HEK293 (cell line): ENCODE results near the gene FOXN3.
A peak's percentile ranks its signal among the peaks of the same experiment; 100 is the strongest.

ENCODE experiments used
- CTCF ChIA-PET: fragments of 350-600 bp; formaldehyde crosslinking; extraction: SDS; loops from one replicate; lab custom pipeline; 2021; ENCODE audit warnings: antibody characterized with exemption; lab: Yijun Ruan, JAX
- POLR2A ChIA-PET: fragments of 300-600 bp; formaldehyde crosslinking; extraction: SDS; loops from one replicate; lab custom pipeline; 2020; ENCODE audit warnings: antibody characterized with exemption, inconsistent platforms; lab: Yijun Ruan, JAX
- H3K27ac ChIP-seq: fragments of 200-500 bp; sonication (Bioruptor generic); 2 replicates; pipeline ENCODE4 v1.5.1; 2014; ENCODE audit warnings: low read depth, low read length, control low read depth, inconsistent platforms; ENCODE audit errors: extremely low read depth
- H3K36me3 ChIP-seq, 2 experiments: fragments of 200-500 bp in 1 of 2; sonication (Bioruptor generic) in 1 of 2; 1 replicate in 1 of 2; 2 replicates in 1 of 2; pipeline ENCODE4 v1.5.1; 2014 to 2017; ENCODE audit warnings: inconsistent platforms in 2 of 2, low read length in 2 of 2; ENCODE audit not compliant: control insufficient read depth in 2 of 2, insufficient read depth in 1 of 2
- H3K4me1 ChIP-seq: fragments of 200-500 bp; sonication (Bioruptor generic); 2 replicates; pipeline ENCODE4 v1.5.1; 2014; ENCODE audit warnings: mild to moderate bottlenecking, low read length, inconsistent platforms; ENCODE audit not compliant: control insufficient read depth, insufficient read depth
- H3K4me3 ChIP-seq: 2 replicates; pipeline ENCODE4 v1.5.1; 2011; ENCODE audit warnings: low read depth, mild to moderate bottlenecking, control low read depth, low read length, moderate library complexity
- H3K9me3 ChIP-seq: fragments of 200-500 bp; sonication (Bioruptor generic); 2 replicates; pipeline ENCODE4 v1.5.1; 2014; ENCODE audit warnings: low read depth, low read length, inconsistent platforms; ENCODE audit not compliant: control insufficient read depth, insufficient read depth
- BCL11B ChIP-seq: fragments of 450-650 bp; formaldehyde crosslinking; IDR thresholded peaks from 2 replicates; pipeline ENCODE4 v1.5.1; 2016; ENCODE audit warnings: low read depth, missing biosample characterization, missing genetic modification characterization
- GLIS2 ChIP-seq: fragments of 450-650 bp; formaldehyde crosslinking; IDR thresholded peaks from 2 replicates; pipeline ENCODE4 v1.5.1; 2016; ENCODE audit warnings: missing biosample characterization, missing genetic modification characterization
- KLF1 ChIP-seq: fragments of 450-650 bp; formaldehyde crosslinking; IDR thresholded peaks from 2 replicates; pipeline ENCODE4 v1.5.1; 2016; ENCODE audit warnings: missing biosample characterization, missing genetic modification characterization
- KLF8 ChIP-seq: fragments of 450-650 bp; formaldehyde crosslinking; IDR thresholded peaks from 2 replicates; pipeline ENCODE4 v1.5.1; 2016; ENCODE audit warnings: missing biosample characterization, missing genetic modification characterization
- SETDB1 ChIP-seq: IDR thresholded peaks from one replicate; pipeline ENCODE4 v1.6.1; 2017; ENCODE audit warnings: mild to moderate bottlenecking, low read length, moderate library complexity, mixed read lengths; ENCODE audit not compliant: insufficient read length
- SP2 ChIP-seq: fragments of 450-650 bp; formaldehyde crosslinking; IDR thresholded peaks from 2 replicates; pipeline ENCODE4 v1.5.1; 2016; ENCODE audit warnings: missing biosample characterization, missing genetic modification characterization
- TRIM28 ChIP-seq: IDR thresholded peaks from 2 replicates; pipeline ENCODE4 v1.6.1; 2011; ENCODE audit warnings: low read length, control low read depth, borderline replicate concordance
- ZBTB7A ChIP-seq: fragments of 450-650 bp; formaldehyde crosslinking; IDR thresholded peaks from 2 replicates; pipeline ENCODE4 v1.5.1; 2016; ENCODE audit warnings: low read depth, missing biosample characterization, missing genetic modification characterization
- ZFHX2 ChIP-seq: fragments of 450-650 bp; formaldehyde crosslinking; conservative IDR thresholded peaks from 2 replicates; pipeline ENCODE4 v1.5.1; 2016; ENCODE audit warnings: missing biosample characterization, missing genetic modification characterization
- ZNF112 ChIP-seq: fragments of 450-650 bp; formaldehyde crosslinking; IDR thresholded peaks from 2 replicates; pipeline ENCODE4 v1.5.0; 2017; ENCODE audit warnings: missing biosample characterization, missing genetic modification characterization
- ZNF157 ChIP-seq: fragments of 450-650 bp; formaldehyde crosslinking; IDR thresholded peaks from 2 replicates; pipeline ENCODE4 v1.5.1; 2016; ENCODE audit warnings: missing biosample characterization, missing genetic modification characterization
- ZNF274 ChIP-seq, 2 experiments: fragments of 200-500 bp in 1 of 2; fragments of 450-650 bp in 1 of 2; sonication (Bioruptor generic) in 1 of 2; formaldehyde crosslinking in 1 of 2; IDR thresholded peaks; 2 replicates each; pipeline versions ENCODE4 v1.5.1 to v1.6.1; 2014 to 2016; ENCODE audit warnings: borderline replicate concordance in 1 of 2, inconsistent platforms in 1 of 2, low read length in 1 of 2, missing biosample characterization in 1 of 2, missing genetic modification characterization in 1 of 2
- ZNF324 ChIP-seq: fragments of 450-650 bp; formaldehyde crosslinking; IDR thresholded peaks from 2 replicates; pipeline ENCODE4 v1.5.1; 2016; ENCODE audit warnings: missing biosample characterization, missing genetic modification characterization
- ZNF341 ChIP-seq: fragments of 450-650 bp; formaldehyde crosslinking; IDR thresholded peaks from 2 replicates; pipeline ENCODE4; 2016; ENCODE audit warnings: low read depth, missing biosample characterization, missing genetic modification characterization
- ZNF350 ChIP-seq: fragments of 450-650 bp; formaldehyde crosslinking; IDR thresholded peaks from 2 replicates; pipeline ENCODE4 v1.5.0; 2017; ENCODE audit warnings: missing biosample characterization, mild to moderate bottlenecking, missing genetic modification characterization
- ZNF530 ChIP-seq: fragments of 450-650 bp; formaldehyde crosslinking; IDR thresholded peaks from 2 replicates; pipeline ENCODE4 v1.5.1; 2016; ENCODE audit warnings: low read depth, missing biosample characterization, missing genetic modification characterization
- ZNF571 ChIP-seq: fragments of 450-650 bp; formaldehyde crosslinking; IDR thresholded peaks from 2 replicates; pipeline ENCODE4 v1.5.0; 2017; ENCODE audit warnings: missing biosample characterization, missing genetic modification characterization
- ZNF600 ChIP-seq: fragments of 450-650 bp; formaldehyde crosslinking; IDR thresholded peaks from 2 replicates; pipeline ENCODE4 v1.5.1; 2016; ENCODE audit warnings: missing biosample characterization, missing genetic modification characterization
- ZNF623 ChIP-seq: fragments of 450-650 bp; formaldehyde crosslinking; IDR thresholded peaks from 2 replicates; pipeline ENCODE4 v1.5.1; 2016; ENCODE audit warnings: missing biosample characterization, missing genetic modification characterization
- ZNF624 ChIP-seq: fragments of 450-650 bp; formaldehyde crosslinking; IDR thresholded peaks from 2 replicates; pipeline ENCODE4 v1.5.1; 2017; ENCODE audit warnings: missing biosample characterization, missing genetic modification characterization
- ZNF707 ChIP-seq: fragments of 450-650 bp; formaldehyde crosslinking; IDR thresholded peaks from 2 replicates; pipeline ENCODE4 v1.5.1; 2016; ENCODE audit warnings: missing biosample characterization, missing genetic modification characterization
- ZNF777 ChIP-seq: fragments of 450-650 bp; formaldehyde crosslinking; IDR thresholded peaks from 2 replicates; pipeline ENCODE4 v1.5.1; 2017; ENCODE audit warnings: missing biosample characterization, missing genetic modification characterization, borderline replicate concordance
- ZNF830 ChIP-seq: fragments of 450-650 bp; IDR thresholded peaks from 2 replicates; pipeline ENCODE4 v1.5.0; 2018; ENCODE audit warnings: missing biosample characterization, missing genetic modification characterization, low read depth, mild to moderate bottlenecking, moderate library complexity
- TF ChIP-seq, protein P1 (sequence below): fragments of 450-650 bp; formaldehyde crosslinking; IDR thresholded peaks from 2 replicates; pipeline ENCODE4 v1.5.1; 2016; ENCODE audit warnings: missing biosample characterization, missing genetic modification characterization
- TF ChIP-seq, protein P2 (sequence below): fragments of 450-650 bp; formaldehyde crosslinking; IDR thresholded peaks from 2 replicates; pipeline ENCODE4; 2016; ENCODE audit warnings: missing biosample characterization, missing genetic modification characterization

FOXN3 gene

DNA sequence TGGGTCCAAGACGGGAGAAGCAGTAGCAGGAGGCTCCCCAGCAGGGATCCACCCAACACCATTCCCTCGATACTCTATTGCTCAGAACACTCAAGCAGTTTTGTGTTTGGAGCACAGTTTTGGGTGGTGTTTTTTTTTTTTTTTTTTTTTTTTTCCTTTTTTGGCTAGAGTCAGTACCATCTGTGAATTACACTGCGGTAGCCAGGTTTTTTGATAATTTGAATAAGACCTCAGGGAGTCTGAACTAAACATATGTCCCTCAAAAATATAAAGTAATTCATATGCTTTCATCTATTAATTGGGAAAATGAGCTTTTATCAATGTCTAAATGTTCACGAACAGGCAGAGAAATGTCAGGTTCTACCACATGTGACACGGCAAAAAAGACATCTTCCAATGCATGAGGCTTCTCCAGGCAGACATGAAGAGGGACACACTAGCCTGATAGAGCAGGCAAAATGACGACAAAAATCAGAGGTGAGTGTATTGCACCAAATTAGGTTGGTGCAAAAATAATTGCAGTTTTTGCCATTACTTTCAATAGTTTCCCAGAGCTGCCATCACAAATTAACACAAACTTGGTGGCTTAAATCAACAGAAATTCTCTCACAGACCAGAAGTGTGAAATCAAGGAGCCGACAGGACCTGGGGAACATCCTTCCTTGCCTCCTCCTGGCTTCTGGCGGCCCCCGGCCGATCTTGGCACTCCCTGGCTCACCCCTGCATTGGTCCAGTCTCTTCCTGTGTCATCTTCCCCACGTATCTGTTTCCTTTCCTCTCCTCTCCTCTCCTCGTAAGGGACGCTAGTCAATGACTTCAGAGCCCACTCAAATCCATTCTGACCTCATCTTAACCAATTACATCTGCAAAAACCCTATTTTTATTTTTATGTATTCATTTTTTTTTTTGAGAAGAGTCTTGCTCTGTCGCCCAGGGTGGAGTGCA, 33.9 kb downstream of the FOXN3 start:
- H3K9me3 ChIP-seq: no peaks in the 10 kb centered on the region
- no peaks in the 10 kb centered on the region for H3K4me1 ChIP-seq
- CTCF ChIA-PET: interaction anchor here (0.6 kb wide), 1 partner anchor 217 kb away, joined by 3 read pairs; no protein-coding TSS in a partner anchor
- POLR2A ChIA-PET: no interaction called here
- no peak for TF ChIP-seq ZBTB7A (tag by site-specific recombination)
- no peak for TF ChIP-seq GLIS2 (tag by site-specific recombination)
- TF ChIP-seq ZNF530 (tag by site-specific recombination): no peak
- TF ChIP-seq BCL11B: no peak
- no peak for TF ChIP-seq ZNF157
- no peak for TF ChIP-seq ZNF274 (IDR thresholded peaks at IDR 0.05; ENCODE audit: low read length)
- no peak for TF ChIP-seq ZNF274 (tag by site-specific recombination; IDR thresholded peaks at IDR 0.05; ENCODE audit: borderline replicate concordance)
- H3K4me3 ChIP-seq: no peak overlapping the region
- H3K27ac ChIP-seq: no peak overlapping the region
- no peaks in the 10 kb centered on the region for H3K36me3 ChIP-seq

DNA sequence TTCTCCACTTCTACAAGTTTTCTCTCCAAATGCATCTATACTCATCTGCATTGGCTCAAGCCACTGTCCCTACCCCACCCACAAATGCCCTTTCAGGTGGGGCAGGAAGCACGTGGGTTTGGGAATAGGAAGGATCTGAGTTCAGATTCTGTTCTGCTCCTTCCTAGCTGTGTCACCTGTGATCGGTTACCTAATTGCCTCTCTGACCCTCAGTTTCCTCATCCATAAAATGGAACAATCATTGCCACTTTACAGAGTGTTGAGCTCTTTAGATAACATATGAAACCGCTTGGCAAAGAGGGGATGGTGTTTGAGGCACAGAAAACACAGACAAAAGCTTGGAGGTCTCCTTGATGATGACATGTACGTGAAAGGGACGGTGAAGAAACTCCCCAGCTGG, 34.5 kb downstream of the FOXN3 start:
- TF ChIP-seq ZNF571 (no peak), ZNF777 (no peak), KLF1 (tag by site-specific recombination) (no peak)
- no peaks in the 10 kb centered on the region for H3K9me3 ChIP-seq
- no peak overlapping the region for H3K4me3 ChIP-seq
- H3K4me1 ChIP-seq: no peaks in the 10 kb centered on the region
- H3K36me3 ChIP-seq: no peaks in the 10 kb centered on the region
- POLR2A ChIA-PET: no interaction called here
- H3K27ac ChIP-seq: no peak overlapping the region
- CTCF ChIA-PET: interaction anchor here (0.7 kb wide), 1 partner anchor 557 kb away, joined by 3 read pairs; no protein-coding TSS in a partner anchor

DNA sequence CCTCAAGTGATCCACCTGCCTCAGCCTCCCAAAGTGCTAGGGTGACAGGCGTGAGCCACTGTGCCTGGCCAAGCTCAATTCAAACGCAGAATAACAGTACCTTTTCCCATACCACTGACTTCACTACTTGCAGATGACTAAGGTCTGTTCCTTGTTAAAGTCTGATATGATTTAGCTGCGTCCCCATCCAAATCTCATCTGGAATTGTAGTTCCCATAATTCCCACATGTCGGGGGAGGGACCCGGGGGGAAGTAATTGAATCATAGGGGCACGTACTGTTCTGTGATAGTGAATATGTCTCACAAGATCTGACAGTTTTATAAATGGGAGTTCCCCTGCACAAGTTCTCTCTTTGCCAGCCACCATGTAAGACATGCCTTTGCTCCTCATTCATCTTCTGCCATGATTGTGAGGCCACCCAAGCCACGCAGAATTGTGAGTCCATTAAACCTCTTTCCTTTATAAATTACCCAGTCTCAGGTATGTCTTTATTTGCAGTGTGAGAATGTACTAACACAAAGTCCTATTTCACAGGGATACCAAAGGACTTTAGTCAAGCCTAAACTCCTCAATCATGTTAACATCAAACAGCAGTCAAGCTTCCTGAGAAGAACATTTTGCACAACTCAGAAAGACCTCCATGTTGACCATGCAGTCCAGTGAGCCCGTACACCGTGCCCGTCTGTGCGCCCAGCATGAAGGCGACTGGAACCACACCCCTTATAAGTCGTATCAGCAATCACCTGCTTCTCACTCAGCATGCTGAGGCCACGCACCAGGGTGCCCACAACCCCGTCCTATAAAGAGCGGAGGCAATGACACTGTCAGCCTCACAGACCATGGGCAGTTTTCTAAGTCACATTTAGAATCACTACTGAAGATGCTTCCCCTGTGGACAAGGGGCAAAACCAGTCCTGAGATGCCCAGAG, 36.9 kb downstream of the FOXN3 start:
- POLR2A ChIA-PET: no interaction called here
- Histone ChIP-seq H3K4me1 (no peaks in the 10 kb centered on the region), H3K9me3 (no peaks in the 10 kb centered on the region), H3K4me3 (no peak overlapping the region), H3K36me3 (no peaks in the 10 kb centered on the region; a peak in 1 of 3 replicates), H3K27ac (no peak overlapping the region)
- TF ChIP-seq ZNF571: no peak
- peak; percentile 77 for TF ChIP-seq SETDB1
- TF ChIP-seq SP2 (tag by site-specific recombination): no peak
- peak; percentile 43; the same call in 1 of the 2 replicates for TF ChIP-seq TRIM28
- TF ChIP-seq, all 188 proteins: peak for 2
- CTCF ChIA-PET: interaction anchor here (1.1 kb wide), 1 partner anchor 203 kb away, joined by 3 read pairs; no protein-coding TSS in a partner anchor

DNA sequence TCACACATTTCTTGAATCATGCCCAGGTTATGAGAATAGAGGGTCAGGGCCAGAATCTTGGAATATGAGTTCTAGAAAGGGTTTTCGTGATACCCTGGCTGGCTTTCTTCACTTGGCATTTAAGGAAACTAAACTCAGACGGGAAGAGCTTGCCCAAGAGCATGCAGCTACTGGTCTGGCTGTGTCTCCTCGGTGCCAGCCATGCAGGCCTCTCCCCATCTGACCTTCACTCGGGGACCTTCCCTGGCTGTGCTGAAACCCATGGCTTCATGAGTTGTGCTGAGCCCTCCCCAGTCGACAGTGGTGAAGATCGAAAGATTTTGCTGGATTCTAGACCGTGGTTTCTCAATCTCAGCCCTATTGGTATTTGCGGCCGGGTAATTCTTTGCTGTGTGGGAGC, 38.0 kb downstream of the FOXN3 start:
- TF ChIP-seq ZNF623 (tag by site-specific recombination): no peak
- no peak for TF ChIP-seq ZNF600 (tag by site-specific recombination)
- no peak for TF ChIP-seq ZNF341
- no peak for TF ChIP-seq ZFHX2 (tag by site-specific recombination)
- no peak for TF ChIP-seq ZNF350 (tag by site-specific recombination)
- TF ChIP-seq ZNF324: no peak
- no peak for TF ChIP-seq KLF8 (tag by site-specific recombination)
- TF ChIP-seq ZNF112 (tag by site-specific recombination): no peak
- TF ChIP-seq, protein P1, sequence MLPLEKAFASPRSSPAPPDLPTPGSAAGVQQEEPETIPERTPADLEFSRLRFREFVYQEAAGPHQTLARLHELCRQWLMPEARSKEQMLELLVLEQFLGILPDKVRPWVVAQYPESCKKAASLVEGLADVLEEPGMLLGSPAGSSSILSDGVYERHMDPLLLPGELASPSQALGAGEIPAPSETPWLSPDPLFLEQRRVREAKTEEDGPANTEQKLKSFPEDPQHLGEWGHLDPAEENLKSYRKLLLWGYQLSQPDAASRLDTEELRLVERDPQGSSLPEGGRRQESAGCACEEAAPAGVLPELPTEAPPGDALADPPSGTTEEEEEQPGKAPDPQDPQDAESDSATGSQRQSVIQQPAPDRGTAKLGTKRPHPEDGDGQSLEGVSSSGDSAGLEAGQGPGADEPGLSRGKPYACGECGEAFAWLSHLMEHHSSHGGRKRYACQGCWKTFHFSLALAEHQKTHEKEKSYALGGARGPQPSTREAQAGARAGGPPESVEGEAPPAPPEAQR (tag by site-specific recombination): no peak
- no peak for TF ChIP-seq ZNF624 (tag by site-specific recombination)
- no peak for TF ChIP-seq ZNF707 (tag by site-specific recombination)
- no peak for TF ChIP-seq ZNF830 (tag by site-specific recombination)
- TF ChIP-seq, protein P2, sequence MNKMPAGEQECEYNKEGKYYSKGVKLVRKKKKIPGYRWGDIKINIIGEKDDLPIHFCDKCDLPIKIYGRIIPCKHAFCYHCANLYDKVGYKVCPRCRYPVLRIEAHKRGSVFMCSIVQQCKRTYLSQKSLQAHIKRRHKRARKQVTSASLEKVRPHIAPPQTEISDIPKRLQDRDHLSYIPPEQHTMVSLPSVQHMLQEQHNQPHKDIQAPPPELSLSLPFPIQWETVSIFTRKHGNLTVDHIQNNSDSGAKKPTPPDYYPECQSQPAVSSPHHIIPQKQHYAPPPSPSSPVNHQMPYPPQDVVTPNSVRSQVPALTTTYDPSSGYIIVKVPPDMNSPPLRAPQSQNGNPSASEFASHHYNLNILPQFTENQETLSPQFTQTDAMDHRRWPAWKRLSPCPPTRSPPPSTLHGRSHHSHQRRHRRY (tag by site-specific recombination): no peak
- Histone ChIP-seq H3K36me3 (no peaks in the 10 kb centered on the region; a peak in 1 of 3 replicates), H3K9me3 (no peaks in the 10 kb centered on the region; the same call in 1 of the 2 replicates), H3K4me3 (no peak overlapping the region), H3K27ac (no peak overlapping the region), H3K4me1 (no peaks in the 10 kb centered on the region)
- ChIA-PET CTCF (interaction anchor here (1.1 kb wide), 1 partner anchor 202 kb away, joined by 3 read pairs; no protein-coding TSS in a partner anchor), POLR2A (no interaction called here)
